ENCODE data around the gene SLC23A3. TPM values are rescaled to one million over a fixed set of nuclear protein-coding genes. Genes with fewer than 3 reads are reported as not detected.

The SLC23A3 gene
- polyA plus RNA-seq, 1 donor (not counting 4 experiments of a cell fraction or from before 2014, with no cell fraction given) = 1.4 TPM

DNA sequence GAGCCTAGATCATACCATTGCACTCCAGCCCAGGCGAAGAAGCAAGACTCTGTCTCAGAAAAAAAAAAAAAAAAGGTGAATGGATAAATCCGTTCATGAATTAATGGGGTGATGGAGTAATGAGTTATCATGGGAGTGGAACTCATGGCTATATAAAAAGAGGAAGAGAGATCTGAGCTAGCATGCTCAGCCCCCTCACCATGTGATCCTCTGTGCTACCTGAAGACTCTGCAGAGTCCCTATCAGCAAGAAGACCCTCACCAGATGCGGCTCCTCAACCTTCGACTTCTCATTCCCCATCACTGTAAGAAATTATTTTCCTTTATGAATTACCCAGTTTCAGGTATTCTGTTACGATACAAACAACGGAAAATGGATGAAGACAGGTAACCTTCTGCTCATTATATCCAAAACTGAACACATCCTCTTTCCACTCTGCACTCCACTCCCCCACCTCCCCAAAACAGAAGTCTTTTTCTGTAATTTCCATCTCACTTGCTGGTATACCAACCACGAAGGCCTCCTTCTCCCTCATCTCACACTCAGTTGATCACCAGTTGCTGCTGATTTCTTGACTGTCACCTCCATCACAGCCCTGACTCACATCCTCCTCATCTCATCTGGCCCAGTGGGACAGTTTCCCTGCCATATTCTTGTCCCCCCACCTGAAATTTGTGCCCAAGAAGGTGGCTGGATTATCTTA lies 17.1 kb upstream of the SLC23A3 start:
- dilution Hi-C loops (cut with MboI; ENCODE audit: extremely low pct_ligation_motif_present, low sequenced_read_pairs) = no loop called here
- H3K9ac ChIP-seq (ENCODE audit: control insufficient read depth, extremely low read depth, insufficient read depth, low read length) = no peak overlapping the region
- no peak for FAIRE-seq

GRCh38 chr2:219184121-219184520 lies 14.3 kb upstream of the SLC23A3 start:
- no peak overlapping the region for H3K27ac ChIP-seq (ENCODE audit: control insufficient read depth, insufficient read depth, low read length)
- H3K9me1 ChIP-seq (ENCODE audit: control insufficient read depth, extremely low read depth, insufficient read depth, low read length) = peaks cover 2% of the 10 kb centered on the region
- H3K4me3 ChIP-seq (ENCODE audit: control insufficient read depth in 2 of 3, extremely low read depth in 1 of 3, insufficient read depth in 2 of 3, low read depth in 1 of 3, low read length in 3 of 3) = no peak overlapping the region
- dilution Hi-C loops (cut with MboI; ENCODE audit: extremely low pct_ligation_motif_present, low sequenced_read_pairs) = no loop called here
- no peaks in the 10 kb centered on the region for H3K9me3 ChIP-seq (ENCODE audit: control insufficient read depth, low read depth, low read length)
- H3K36me3 ChIP-seq (ENCODE audit: control insufficient read depth in 2 of 2, extremely low read depth in 1 of 2, insufficient read depth in 2 of 2, low read length in 2 of 2) = peaks cover 21 to 29% of the 10 kb centered on the region in 2 experiments
- FAIRE-seq (no peak), DNase-seq (ENCODE audit: low read depth, low spot score) (no peak)
- no peak overlapping the region for H2AFZ ChIP-seq (ENCODE audit: control insufficient read depth, low read length)
- H3K79me2 ChIP-seq (ENCODE audit: control insufficient read depth, insufficient read depth, low read length) = peaks cover 5% of the 10 kb centered on the region
- TF ChIP-seq CTCF (optimal IDR thresholded peaks at IDR 0.05 in 1 of 3, IDR thresholded peaks at IDR 0.05 in 1 of 3, conservative IDR thresholded peaks at IDR 0.05 in 1 of 3; ENCODE audit: extremely low read depth in 1 of 3, insufficient read depth in 2 of 3, low read length in 3 of 3) (no peak), EZH2 (IDR thresholded peaks at IDR 0.05; ENCODE audit: low read length) (no peak)
- no peak overlapping the region for H3K9ac ChIP-seq (ENCODE audit: control insufficient read depth, extremely low read depth, insufficient read depth, low read length)
- no peak overlapping the region for H3K4me2 ChIP-seq (ENCODE audit: control insufficient read depth, extremely low read depth, insufficient read depth, low read depth, low read length)
- peaks cover 3% of the 10 kb centered on the region for H3K4me1 ChIP-seq (ENCODE audit: control insufficient read depth, extremely low read depth, insufficient read depth, low read length)
- no peaks in the 10 kb centered on the region for H3K27me3 ChIP-seq (ENCODE audit: control insufficient read depth, extremely low read depth, insufficient read depth, low read length)
- H4K20me1 ChIP-seq (ENCODE audit: control insufficient read depth, extremely low read depth, insufficient read depth, low read length) = no peaks in the 10 kb centered on the region

More for the DNA sequence above, 17.1 kb upstream of the SLC23A3 start:
- no peaks in the 10 kb centered on the region for H3K4me1 ChIP-seq (ENCODE audit: control insufficient read depth, extremely low read depth, insufficient read depth, low read length)
- no peak for TF ChIP-seq EZH2 (IDR thresholded peaks at IDR 0.05; ENCODE audit: low read length)
- peaks cover 2 to 21% of the 10 kb centered on the region in 2 experiments for H3K36me3 ChIP-seq (ENCODE audit: control insufficient read depth in 2 of 2, extremely low read depth in 1 of 2, insufficient read depth in 2 of 2, low read length in 2 of 2)
- no peak overlapping the region for H3K4me2 ChIP-seq (ENCODE audit: control insufficient read depth, extremely low read depth, insufficient read depth, low read depth, low read length)
- H3K4me3 ChIP-seq (ENCODE audit: control insufficient read depth in 2 of 3, extremely low read depth in 1 of 3, insufficient read depth in 2 of 3, low read depth in 1 of 3, low read length in 3 of 3) = no peak overlapping the region
- H3K27me3 ChIP-seq (ENCODE audit: control insufficient read depth, extremely low read depth, insufficient read depth, low read length) = no peaks in the 10 kb centered on the region
- H3K27ac ChIP-seq (ENCODE audit: control insufficient read depth, insufficient read depth, low read length) = no peak overlapping the region
- no peak overlapping the region for H2AFZ ChIP-seq (ENCODE audit: control insufficient read depth, low read length)
- H3K9me3 ChIP-seq (ENCODE audit: control insufficient read depth, low read depth, low read length) = no peaks in the 10 kb centered on the region
- no peak for DNase-seq (ENCODE audit: low read depth, low spot score)
- H3K9me1 ChIP-seq (ENCODE audit: control insufficient read depth, extremely low read depth, insufficient read depth, low read length) = no peaks in the 10 kb centered on the region
- H4K20me1 ChIP-seq (ENCODE audit: control insufficient read depth, extremely low read depth, insufficient read depth, low read length) = no peaks in the 10 kb centered on the region
- H3K79me2 ChIP-seq (ENCODE audit: control insufficient read depth, insufficient read depth, low read length) = no peaks in the 10 kb centered on the region

Data from keratinocyte (primary cell).